Testis (tissue), 2 donors: ENCODE results near the gene ZNF429.

ENCODE experiments used
- CTCF ChIP-seq, 3 experiments: fragments of 450-650 bp in 2 of 3; fragments of 200-600 bp in 1 of 3; sonication (generic) in 1 of 3; IDR thresholded peaks; one replicate each; pipeline ENCODE4 v1.5.1; 2016 to 2019; ENCODE audit warnings: antibody characterized with exemption in 3 of 3, mild to moderate bottlenecking in 2 of 3, moderate library complexity in 1 of 3
- POLR2A ChIP-seq: fragments of 450-650 bp; IDR thresholded peaks from one replicate; pipeline ENCODE4 v1.6.1; 2017; ENCODE audit warnings: antibody characterized with exemption, mild to moderate bottlenecking, moderate library complexity

- no peak for TF ChIP-seq CTCF (IDR thresholded peaks at IDR 0.05)
- TF ChIP-seq POLR2A, result no peak
Observed at GRCh38 chr19:21484631-21485030, 20.8 kb upstream of the ZNF429 start.
